Raji (cell line): ENCODE measurements around the gene GRHL1.

Source experiments
- POLR2A ChIP-seq: IDR thresholded peaks from 2 replicates; pipeline ENCODE4 v1.6.1; 2011; ENCODE audit warnings: low read depth, low read length, control low read depth; ENCODE audit not compliant: insufficient read depth

Gene GRHL1

GRCh38 chr2:10004836-10005235 lies 53.3 kb downstream of the GRHL1 start:
- no peak for TF ChIP-seq POLR2A

- TF ChIP-seq POLR2A = no peak
These were observed 54.2 kb downstream of the GRHL1 start for GRCh38 chr2:10005461-10006235.

- TF ChIP-seq POLR2A = no peak
These were observed 55.0 kb downstream of the GRHL1 start for GRCh38 chr2:10006236-10007161.

- no peak for TF ChIP-seq POLR2A
These were observed 55.9 kb downstream of the GRHL1 start for GRCh38 chr2:10007435-10007834.

GRCh38 chr2:10007921-10008808 lies 56.7 kb downstream of the GRHL1 start:
- TF ChIP-seq POLR2A = no peak

GRCh38 chr2:10008809-10009176 lies 57.3 kb downstream of the GRHL1 start:
- TF ChIP-seq POLR2A = no peak

- TF ChIP-seq POLR2A = no peak
These were observed 57.8 kb downstream of the GRHL1 start for GRCh38 chr2:10009271-10009810.

GRCh38 chr2:10009811-10010781 lies 58.6 kb downstream of the GRHL1 start:
- TF ChIP-seq POLR2A = no peak

- TF ChIP-seq POLR2A = no peak
These were observed 61.5 kb downstream of the GRHL1 start for GRCh38 chr2:10012963-10013461.

GRCh38 chr2:10014418-10015190 lies 63.1 kb downstream of the GRHL1 start:
- TF ChIP-seq POLR2A = no peak

GRCh38 chr2:10016001-10016801 lies 64.7 kb downstream of the GRHL1 start:
- no peak for TF ChIP-seq POLR2A

GRCh38 chr2:10016802-10017258 lies 65.3 kb downstream of the GRHL1 start:
- no peak for TF ChIP-seq POLR2A

- no peak for TF ChIP-seq POLR2A
These were observed 65.9 kb downstream of the GRHL1 start for GRCh38 chr2:10017313-10017941.
